B cell (primary cell): ENCODE measurements around the gene ZDHHC4. TPM values are rescaled to one million over a fixed set of nuclear protein-coding genes. Genes with fewer than 3 reads are reported as not detected.

Experiments used
- ATAC-seq: fragments of 200-7000 bp; cut with Tn5 transposase; one replicate; pipeline ENCODE4 v1.10.0; 2021; ENCODE audit warnings: low read depth, mild to moderate bottlenecking, moderate number of reproducible peaks, moderate library complexity
- CTCF ChIA-PET: fragments of 350-600 bp; sonication (Branson Sonifier 250); formaldehyde crosslinking; loops from one replicate; lab custom pipeline; 2021; ENCODE audit warnings: antibody characterized with exemption, inconsistent platforms; lab: Charles Lee
- POLR2A ChIA-PET: fragments of 350-600 bp; sonication (Branson Sonifier 250); formaldehyde crosslinking; loops from one replicate; lab custom pipeline; 2021; ENCODE audit warnings: antibody characterized with exemption; lab: Charles Lee
- DNase-seq: peaks from one replicate; pipeline ENCODE4 v3.0.0; 2013
- H2AFZ ChIP-seq: 2 replicates; pipeline ENCODE4 v1.6.1; 2012; ENCODE audit warnings: mild to moderate bottlenecking, low read depth, low read length; ENCODE audit not compliant: insufficient read depth, poor library complexity, severe bottlenecking
- H3K27ac ChIP-seq, 2 donors: 1 replicate in 1 of 2; 2 replicates in 1 of 2; pipeline ENCODE4 v1.5.1; 2012 to 2013; ENCODE audit warnings: low read length in 2 of 2, mild to moderate bottlenecking in 2 of 2, moderate library complexity in 1 of 2
- H3K27me3 ChIP-seq, 4 experiments: fragments of 200-600 bp in 1 of 4; sonication (generic) in 1 of 4; replicated peaks in 1 of 4; 1 replicate in 2 of 4; 2 replicates in 2 of 4; pipeline versions ENCODE4 v1.6.1 to v1.7.0; 2013 to 2016; ENCODE audit warnings: low read length in 3 of 4, mild to moderate bottlenecking in 2 of 4, mixed read lengths in 1 of 4, moderate library complexity in 1 of 4; ENCODE audit not compliant: insufficient read depth in 4 of 4, control insufficient read depth in 3 of 4; ENCODE audit errors: control extremely low read depth in 1 of 4
- H3K36me3 ChIP-seq, 2 experiments: replicated peaks in 1 of 2; 1 replicate in 1 of 2; 2 replicates in 1 of 2; pipeline versions ENCODE4 v1.6.1 to v1.7.1; 2013; ENCODE audit warnings: low read length in 1 of 2; ENCODE audit not compliant: insufficient read depth in 2 of 2, control insufficient read depth in 1 of 2; ENCODE audit errors: control extremely low read depth in 1 of 2, extremely low read depth in 1 of 2
- H3K4me1 ChIP-seq, 2 donors: fragments of 200-600 bp in 1 of 2; sonication (generic) in 1 of 2; 1 replicate in 1 of 2; 2 replicates in 1 of 2; pipeline versions ENCODE4 v1.5.1 to v1.6.1; 2013 to 2017; ENCODE audit warnings: low read length in 2 of 2; ENCODE audit not compliant: control insufficient read depth in 2 of 2, insufficient read depth in 2 of 2
- H3K4me2 ChIP-seq: replicated peaks from 2 replicates; pipeline ENCODE3; 2012; ENCODE audit warnings: mild to moderate bottlenecking, low read depth, low read length; ENCODE audit not compliant: poor library complexity, severe bottlenecking
- H3K4me3 ChIP-seq, 5 experiments: fragments of 200-600 bp in 1 of 5; sonication (generic) in 1 of 5; 1 replicate in 3 of 5; 2 replicates in 2 of 5; pipeline versions ENCODE4 v1.5.1 to v1.7.0; 2011 to 2016; ENCODE audit warnings: low read length in 4 of 5, mild to moderate bottlenecking in 4 of 5, low read depth in 2 of 5, control low read depth in 1 of 5, moderate library complexity in 1 of 5; ENCODE audit not compliant: insufficient read depth in 1 of 5; ENCODE audit errors: control extremely low read depth in 1 of 5, extremely low read depth in 1 of 5
- H3K79me2 ChIP-seq: fragments of 200-600 bp; sonication (generic); one replicate; pipeline ENCODE4 v1.6.0; 2016; ENCODE audit warnings: low read length; ENCODE audit not compliant: control insufficient read depth, insufficient read depth
- H3K9ac ChIP-seq: fragments of 200-600 bp; sonication (generic); 2 replicates; pipeline ENCODE4 v1.6.1; 2017; ENCODE audit warnings: mild to moderate bottlenecking, low read length, moderate library complexity
- H3K9me3 ChIP-seq, 3 donors: one replicate each; pipeline versions ENCODE4 v1.6.1 to v1.7.1; 2013; ENCODE audit warnings: low read length in 2 of 3; ENCODE audit not compliant: control insufficient read depth in 2 of 3, insufficient read depth in 1 of 3; ENCODE audit errors: control extremely low read depth in 1 of 3
- H4K20me1 ChIP-seq: 2 replicates; pipeline ENCODE4 v1.6.0; 2012; ENCODE audit warnings: mild to moderate bottlenecking, low read length; ENCODE audit not compliant: insufficient read depth, control insufficient read depth, poor library complexity, severe bottlenecking
- H3K27ac Mint-ChIP-seq: one replicate; pipeline ENCODE4 v1.8.0; 2021; ENCODE audit warnings: mixed read lengths
- H3K27me3 Mint-ChIP-seq: one replicate; pipeline ENCODE4 v1.8.0; 2021; ENCODE audit warnings: mixed read lengths
- H3K4me1 Mint-ChIP-seq: one replicate; pipeline ENCODE4 v1.8.0; 2021; ENCODE audit warnings: mixed read lengths
- H3K4me3 Mint-ChIP-seq: one replicate; pipeline ENCODE4 v1.8.0; 2021; ENCODE audit warnings: mixed read lengths
- H3K9me3 Mint-ChIP-seq: one replicate; pipeline ENCODE4 v1.8.0; 2022; ENCODE audit warnings: mixed read lengths; ENCODE audit not compliant: insufficient read depth
- CTCF ChIP-seq: fragments of 200-600 bp; IDR thresholded peaks from one replicate; pipeline ENCODE4 v1.8.0; 2022; ENCODE audit warnings: antibody characterized with exemption, mild to moderate bottlenecking
- EZH2 ChIP-seq: IDR thresholded peaks from 2 replicates; pipeline ENCODE4 v1.6.1; 2012; ENCODE audit warnings: borderline replicate concordance, low read depth, mild to moderate bottlenecking, moderate library complexity, low read length; ENCODE audit not compliant: insufficient read depth, poor library complexity, severe bottlenecking
- WGBS: methylation state at CpG from one replicate; pipeline ENCODE4 v1.1.5; 2013; ENCODE audit warnings: missing lambda C conversion rate; ENCODE audit not compliant: insufficient coverage; 5-methylcytosine and 5-hydroxymethylcytosine counted together
- intact Hi-C: fragments of 100-400 bp; cut with micrococcal nuclease; formaldehyde crosslinking; loops from one replicate; pipeline ENCODE4 v1.10.0; 2022
- polyA plus RNA-seq: library from polyadenylated mRNA; depleted of rRNA; stranded (reverse); fragments of >200 nt; gene quantifications from 2 replicates; pipeline ENCODE4 v1.2.3, GENCODE V29; 2012
- total RNA-seq, 2 donors: library from RNA; stranded (reverse); fragments of 120-200 nt in 1 of 2; gene quantifications; 1 replicate in 1 of 2; 2 replicates in 1 of 2; pipeline versions ENCODE4 v1.2.3 to v1.2.4, GENCODE V29; 2013 to 2022

Gene ZDHHC4
- total and polyA plus RNA-seq, 2 donors (not counting 1 experiment from before 2014, with no cell fraction given): 38.5 to 42.0 TPM

DNA sequence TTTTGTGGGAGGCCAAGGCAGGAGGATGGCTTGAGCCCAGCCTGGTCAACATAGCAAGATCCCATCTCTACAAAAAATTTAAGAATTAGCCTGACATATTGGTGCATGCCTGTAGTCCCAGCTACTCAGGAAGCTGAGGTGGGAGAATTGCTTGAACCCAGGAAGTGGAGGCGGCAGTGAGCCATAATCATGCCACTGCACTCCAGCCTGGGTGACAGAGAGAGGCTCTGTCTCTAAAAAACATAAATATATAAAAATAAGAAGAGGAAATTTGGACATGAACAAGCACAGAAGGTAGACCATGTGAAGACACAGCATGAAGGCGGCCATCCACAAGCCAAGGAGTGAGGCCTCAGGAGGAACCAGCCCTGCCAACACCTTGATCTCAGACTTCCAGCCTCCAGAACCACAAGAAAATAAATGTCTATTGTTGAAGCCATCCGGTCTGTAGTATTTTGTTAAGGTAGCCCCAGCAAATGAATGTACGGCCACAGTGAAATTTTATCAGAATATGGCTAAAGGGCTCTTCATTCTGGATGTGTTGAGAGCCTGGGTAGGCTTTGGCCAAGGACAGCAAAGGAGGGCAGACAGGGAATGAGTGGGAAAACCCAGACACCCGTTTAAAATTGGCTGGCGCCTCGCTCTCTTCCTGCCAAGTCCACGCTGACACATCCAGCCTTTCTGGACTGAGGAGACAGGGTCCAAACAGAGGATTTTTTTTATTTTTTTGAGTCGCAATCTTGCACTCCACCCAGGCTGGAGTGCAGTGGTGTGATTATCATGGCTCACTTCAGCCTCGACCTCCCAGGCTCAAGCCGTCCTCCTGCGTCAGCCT lies 13.1 kb upstream of the ZDHHC4 start:
- no peak for DNase-seq
- Histone ChIP-seq H2AFZ (no peak overlapping the region), H3K27ac (no peak overlapping the region), H3K27me3 (no peaks in the 10 kb centered on the region), H3K4me1 (no peaks in the 10 kb centered on the region), H3K4me2 (no peak overlapping the region), H3K36me3 (no peaks in the 10 kb centered on the region), H4K20me1 (no peaks in the 10 kb centered on the region), H3K79me2 (no peaks in the 10 kb centered on the region), H3K9ac (no peak overlapping the region), H3K9me3 (no peaks in the 10 kb centered on the region), H3K4me3 (no peak overlapping the region)
- ChIA-PET POLR2A (no interaction called here), CTCF (no interaction called here)
- TF ChIP-seq CTCF (no peak), EZH2 (no peak)
- WGBS: 91% methylated on average over 9 of the region's 12 CpGs
- Mint-ChIP-seq H3K4me3 (no peak overlapping the region), H3K9me3 (no peaks in the 10 kb centered on the region), H3K27ac (no peak overlapping the region), H3K27me3 (peaks cover 13% of the 10 kb centered on the region), H3K4me1 (no peaks in the 10 kb centered on the region)
- ATAC-seq: no peak
- intact Hi-C loops: no loop called here

GRCh38 chr7:6565655-6566054 lies 11.6 kb upstream of the ZDHHC4 start:
- no peak overlapping the region for H3K27ac ChIP-seq
- no peaks in the 10 kb centered on the region for H3K27me3 ChIP-seq
- intact Hi-C loops: no loop called here
- no peaks in the 10 kb centered on the region for H4K20me1 ChIP-seq
- no peak overlapping the region for H3K27ac Mint-ChIP-seq
- no peak for TF ChIP-seq CTCF
- no peak for TF ChIP-seq EZH2
- no peak overlapping the region for H2AFZ ChIP-seq
- ATAC-seq: no peak
- H3K4me1 Mint-ChIP-seq: no peaks in the 10 kb centered on the region
- H3K79me2 ChIP-seq: no peaks in the 10 kb centered on the region
- 77% methylated on average over 3 of the region's 4 CpGs for WGBS
- H3K4me3 Mint-ChIP-seq: no peak overlapping the region
- H3K9me3 Mint-ChIP-seq: no peaks in the 10 kb centered on the region
- no peak overlapping the region for H3K9ac ChIP-seq
- H3K4me3 ChIP-seq: no peak overlapping the region
- H3K36me3 ChIP-seq: no peaks in the 10 kb centered on the region
- H3K9me3 ChIP-seq: no peaks in the 10 kb centered on the region
- ChIA-PET POLR2A (no interaction called here), CTCF (no interaction called here)
- H3K4me1 ChIP-seq: no peaks in the 10 kb centered on the region
- peaks cover 11% of the 10 kb centered on the region for H3K27me3 Mint-ChIP-seq
- H3K4me2 ChIP-seq: no peak overlapping the region
- DNase-seq: no peak
